PC-3 (cell line): Measurements from ENCODE around the gene SP3. TPM values are rescaled to one million over a fixed set of nuclear protein-coding genes. Genes with fewer than 3 reads are reported as not detected.

Source experiments
- ATAC-seq: fragments of 200-7000 bp; cut with Tn5 transposase; 2 replicates; pipeline ENCODE4 v1.9.1; 2020; ENCODE audit warnings: mild to moderate bottlenecking, moderate library complexity
- BruUV-seq: library from RNA; stranded (reverse); fragments of 400-500 nt; replicated peaks from 2 replicates; lab custom pipeline; 2021; lab: Mats Ljungman, UMichigan
- CTCF ChIA-PET: fragments of 300-600 bp; sonication (Branson Sonifier 250); formaldehyde crosslinking; loops from one replicate; lab custom pipeline; 2022; ENCODE audit warnings: antibody characterized with exemption; lab: Charles Lee
- POLR2A ChIA-PET: fragments of 300-600 bp; sonication (Branson Sonifier 250); formaldehyde crosslinking; loops from one replicate; lab custom pipeline; 2022; ENCODE audit warnings: antibody characterized with exemption; ENCODE audit not compliant: unreplicated experiment; lab: Charles Lee
- DNase-seq: peaks from one replicate; pipeline ENCODE4 v3.0.0-alpha.2; 2015
- H2AFZ ChIP-seq: fragments of 300-600 bp; sonication (generic); 2 replicates; pipeline ENCODE4 v1.6.0; 2016; ENCODE audit warnings: antibody characterized with exemption, low read length
- H3F3A ChIP-seq: fragments of 300-600 bp; sonication (generic); one replicate; pipeline ENCODE4 v1.6.0; 2017; ENCODE audit warnings: antibody characterized with exemption, low read length, control low read depth, mild to moderate bottlenecking; ENCODE audit not compliant: unreplicated experiment
- H3K27ac ChIP-seq: fragments of 300-600 bp; sonication (generic); 2 replicates; pipeline ENCODE4 v1.5.1; 2016; ENCODE audit warnings: mild to moderate bottlenecking, low read length
- H3K27me3 ChIP-seq: fragments of 300-600 bp; sonication (generic); 2 replicates; pipeline ENCODE4 v1.6.1; 2016; ENCODE audit warnings: low read length, mixed read lengths
- H3K36me3 ChIP-seq: fragments of 300-600 bp; sonication (generic); 2 replicates; pipeline ENCODE4 v1.6.1; 2016; ENCODE audit warnings: low read depth, mixed run types, low read length, mixed read lengths
- H3K4me1 ChIP-seq: fragments of 300-600 bp; sonication (generic); 2 replicates; pipeline ENCODE4 v1.5.1; 2016; ENCODE audit warnings: low read length; ENCODE audit not compliant: insufficient read depth
- H3K4me2 ChIP-seq: fragments of 300-600 bp; sonication (generic); 2 replicates; pipeline ENCODE4 v1.6.0; 2016; ENCODE audit warnings: low read length
- H3K4me3 ChIP-seq: fragments of 300-600 bp; sonication (generic); 2 replicates; pipeline ENCODE4 v1.5.1; 2016; ENCODE audit warnings: mild to moderate bottlenecking, low read length, mixed read lengths
- H3K79me2 ChIP-seq: fragments of 300-600 bp; sonication (generic); 2 replicates; pipeline ENCODE4 v1.6.1; 2017; ENCODE audit warnings: low read length, mixed read lengths
- H3K9ac ChIP-seq: fragments of 300-600 bp; sonication (generic); 2 replicates; pipeline ENCODE4 v1.6.0; 2016; ENCODE audit warnings: mild to moderate bottlenecking, low read length
- H3K9me2 ChIP-seq: fragments of 300-600 bp; sonication (generic); replicated peaks from 2 replicates; pipeline ENCODE4 v1.6.1; 2016; ENCODE audit warnings: mixed run types, low read length, mixed read lengths
- H3K9me3 ChIP-seq: fragments of 300-600 bp; sonication (generic); 2 replicates; pipeline ENCODE4 v1.6.1; 2016; ENCODE audit warnings: low read length, mixed read lengths
- H4K20me1 ChIP-seq: fragments of 300-600 bp; sonication (generic); 2 replicates; pipeline ENCODE4 v1.6.1; 2016; ENCODE audit warnings: low read length, mixed read lengths
- CTCF ChIP-seq: fragments of 300-600 bp; sonication (generic); conservative IDR thresholded peaks from 2 replicates; pipeline ENCODE4 v1.5.1; 2017; ENCODE audit warnings: antibody characterized with exemption, low read depth, mild to moderate bottlenecking, low read length
- EZH2 ChIP-seq: fragments of 300-600 bp; sonication (generic); IDR thresholded peaks from one replicate; pipeline ENCODE4 v1.6.1; 2017; ENCODE audit warnings: antibody characterized with exemption, mild to moderate bottlenecking, low read length; ENCODE audit not compliant: unreplicated experiment
- EZH2phosphoT487 ChIP-seq: fragments of 300-600 bp; sonication (generic); IDR thresholded peaks from 2 replicates; pipeline ENCODE4 v1.6.1; 2018; ENCODE audit warnings: mild to moderate bottlenecking, antibody characterized with exemption, low read length, borderline replicate concordance
- intact Hi-C: fragments of 100-400 bp; cut with micrococcal nuclease; formaldehyde crosslinking; loops from 2 replicates; pipeline ENCODE4 v1.9.0; 2023
- total RNA-seq: library from RNA; depleted of rRNA; stranded (reverse); fragments of >200 nt; gene quantifications from 2 replicates; pipeline ENCODE4 v1.2.3, GENCODE V29; 2014

The SP3 gene
- total RNA-seq, 1 experiment from 2014 or later, result 117 TPM

- Histone ChIP-seq H4K20me1 (no peaks in the 10 kb centered on the region), H3K9ac (no peak overlapping the region), H3K27ac (no peak overlapping the region), H3K36me3 (no peaks in the 10 kb centered on the region), H2AFZ (no peak overlapping the region), H3K9me3 (no peaks in the 10 kb centered on the region), H3K79me2 (no peaks in the 10 kb centered on the region), H3F3A (no peaks in the 10 kb centered on the region), H3K4me2 (no peak overlapping the region), H3K4me3 (no peak overlapping the region), H3K9me2 (no peaks in the 10 kb centered on the region), H3K4me1 (peaks cover 9% of the 10 kb centered on the region), H3K27me3 (no peaks in the 10 kb centered on the region)
- no peak for ATAC-seq
- TF ChIP-seq EZH2 (no peak), EZH2phosphoT487 (no peak), CTCF (no peak)
- BruUV-seq, result no TSS peak
- intact Hi-C loops, result no loop called here
- ChIA-PET CTCF (no interaction called here), POLR2A (no interaction called here)
- DNase-seq, result no peak
These were observed 31.6 kb upstream of the SP3 start for GRCh38 chr2:173996766-173997165.

- Histone ChIP-seq H2AFZ (no peak overlapping the region), H3K4me1 (peaks cover 19% of the 10 kb centered on the region), H3K4me2 (no peak overlapping the region), H3K79me2 (no peaks in the 10 kb centered on the region), H3K36me3 (no peaks in the 10 kb centered on the region), H3K4me3 (no peak overlapping the region), H4K20me1 (no peaks in the 10 kb centered on the region), H3K9ac (no peak overlapping the region), H3K9me2 (no peaks in the 10 kb centered on the region), H3K27ac (no peak overlapping the region), H3K27me3 (no peaks in the 10 kb centered on the region), H3F3A (no peaks in the 10 kb centered on the region), H3K9me3 (no peaks in the 10 kb centered on the region)
- ATAC-seq, result no peak
- BruUV-seq, result no TSS peak
- ChIA-PET POLR2A (no interaction called here), CTCF (no interaction called here)
- DNase-seq, result no peak
- intact Hi-C loops, result no loop called here
- TF ChIP-seq CTCF (no peak), EZH2phosphoT487 (no peak), EZH2 (no peak)
These were observed 28.3 kb upstream of the SP3 start for GRCh38 chr2:173993459-173993858.

- peak; percentile 78 for ATAC-seq
- ChIA-PET POLR2A (no interaction called here), CTCF (no interaction called here)
These were observed 26.8 kb upstream of the SP3 start for GRCh38 chr2:173991856-173992588.

More at GRCh38 chr2:173991856-173992588, 26.8 kb upstream of the SP3 start:
- Histone ChIP-seq H3K9me3 (no peaks in the 10 kb centered on the region), H3K4me2 (peak overlapping the region; percentile 56), H3K4me1 (peaks cover 19% of the 10 kb centered on the region), H3K36me3 (no peaks in the 10 kb centered on the region), H3K9ac (peak overlapping the region; percentile 35; the same call in 1 of the 2 replicates), H3K27me3 (no peaks in the 10 kb centered on the region), H2AFZ (peak overlapping the region; percentile 43; the same call in 1 of the 2 replicates), H3K79me2 (no peaks in the 10 kb centered on the region), H3K27ac (peak overlapping the region; percentile 79), H3K9me2 (no peaks in the 10 kb centered on the region), H3K4me3 (no peak overlapping the region), H4K20me1 (no peaks in the 10 kb centered on the region), H3F3A (no peaks in the 10 kb centered on the region)
- no peak for TF ChIP-seq CTCF
- TF ChIP-seq EZH2, result no peak
- no peak for TF ChIP-seq EZH2phosphoT487
- BruUV-seq, result no TSS peak
- DNase-seq, result peak; percentile 78
- intact Hi-C loops, result no loop called here
